GM10847 (cell line): ENCODE measurements around the gene CGB8.
"Not testable (repeated sequence)": the region's sequence is repeated elsewhere in the genome, so short reads cannot be mapped to it uniquely, and the experiment has no call there.

Experiments
- POLR2A ChIP-seq: IDR thresholded peaks from 2 replicates; pipeline ENCODE4 v1.6.1; 2011; ENCODE audit not compliant: insufficient read length; ENCODE audit errors: extremely low read depth

CGB8 gene

GRCh38 chr19:49070416-49070815 is 21.5 kb upstream of the CGB8 start:
- TF ChIP-seq POLR2A, result no peak

GRCh38 chr19:49069026-49069425 is 20.1 kb upstream of the CGB8 start:
- TF ChIP-seq POLR2A, result no peak

DNA sequence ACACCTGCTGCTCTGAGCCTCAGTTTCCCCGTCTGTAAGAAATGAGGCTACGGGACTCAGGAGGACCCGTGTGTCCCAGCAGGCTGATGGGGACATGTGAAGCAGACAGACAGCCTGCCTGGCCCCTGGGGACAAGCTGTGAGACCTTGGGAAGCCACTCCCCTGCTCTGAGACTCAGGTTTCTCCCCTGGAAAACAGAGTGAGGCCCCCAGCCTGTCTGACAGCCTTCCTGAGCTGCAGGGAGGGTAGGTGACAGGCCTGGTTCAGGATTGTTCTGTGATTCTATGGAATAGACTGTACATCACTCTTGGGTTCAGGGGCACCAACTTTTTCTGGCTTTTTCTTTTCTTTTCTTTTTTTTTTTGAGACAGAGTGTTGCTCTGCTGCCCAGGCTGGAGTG is 18.6 kb upstream of the CGB8 start:
- no peak for TF ChIP-seq POLR2A

DNA sequence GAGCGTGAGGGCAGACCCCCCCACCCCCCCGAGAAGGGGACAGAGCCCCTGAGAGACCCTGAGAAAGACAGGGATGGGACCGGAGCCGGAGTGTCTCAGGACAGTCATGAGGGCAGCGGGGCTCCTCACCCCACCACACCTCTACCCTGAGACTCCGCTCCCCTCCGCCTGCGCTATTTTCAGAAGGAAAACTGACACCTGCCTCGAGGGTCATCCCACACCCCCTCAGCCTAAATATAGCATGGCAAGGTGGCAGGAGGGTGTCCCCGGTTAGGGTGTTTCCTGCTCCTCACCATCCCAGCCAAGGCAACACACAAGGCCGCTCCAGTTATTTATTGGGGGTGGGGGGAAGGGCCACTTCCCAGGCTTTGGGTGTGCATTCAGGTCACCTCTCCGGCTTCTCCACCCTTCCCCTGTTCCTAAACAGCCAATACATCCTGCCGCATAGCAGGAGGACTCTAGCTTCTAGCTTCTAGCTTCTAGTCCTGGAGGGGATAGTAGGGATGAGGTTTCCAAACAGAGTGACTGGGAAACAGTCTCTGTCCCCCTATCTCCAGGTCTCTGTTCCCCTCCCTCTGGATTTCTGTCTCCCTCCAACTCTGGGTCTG is 17.1 kb upstream of the CGB8 start:
- TF ChIP-seq POLR2A, result no peak

GRCh38 chr19:49064768-49065611 is 16.1 kb upstream of the CGB8 start, which contains the start of gene NTF4:
Gene NTF4 (minus strand): TSS chr19:49064818. CDS start chr19:49061997, 2,821 bp downstream.
- no peak for TF ChIP-seq POLR2A

GRCh38 chr19:49064029-49064629 is 15.2 kb upstream of the CGB8 start:
- no peak for TF ChIP-seq POLR2A

- TF ChIP-seq POLR2A, result no peak
Measured at GRCh38 chr19:49061445-49061844, 12.5 kb upstream of the CGB8 start.

- no peak for TF ChIP-seq POLR2A
Measured at GRCh38 chr19:49061000-49061399, 12.1 kb upstream of the CGB8 start.

DNA sequence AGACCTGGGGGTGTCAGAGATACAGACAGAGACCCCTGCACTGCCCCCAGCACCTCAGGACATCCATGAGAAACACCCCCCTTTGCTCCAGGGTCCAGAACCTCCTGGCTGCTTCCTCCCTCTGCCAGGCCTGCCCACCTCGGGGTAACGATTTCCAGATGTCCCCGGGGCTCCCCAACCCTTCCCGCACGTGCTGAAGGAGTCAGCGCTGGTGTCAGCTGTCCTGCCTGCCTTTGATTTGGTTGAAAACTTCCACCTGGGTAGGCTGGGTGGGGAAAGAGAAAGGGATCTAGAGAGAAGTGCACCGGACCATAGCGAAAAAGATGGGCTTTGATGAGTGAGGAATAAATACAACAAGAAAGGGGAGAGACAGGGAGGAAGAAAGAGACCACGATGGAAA is 10.1 kb upstream of the CGB8 start:
- no peak for TF ChIP-seq POLR2A

- TF ChIP-seq POLR2A, result no peak
Measured at GRCh38 chr19:49058562-49058961, 9.7 kb upstream of the CGB8 start.

DNA sequence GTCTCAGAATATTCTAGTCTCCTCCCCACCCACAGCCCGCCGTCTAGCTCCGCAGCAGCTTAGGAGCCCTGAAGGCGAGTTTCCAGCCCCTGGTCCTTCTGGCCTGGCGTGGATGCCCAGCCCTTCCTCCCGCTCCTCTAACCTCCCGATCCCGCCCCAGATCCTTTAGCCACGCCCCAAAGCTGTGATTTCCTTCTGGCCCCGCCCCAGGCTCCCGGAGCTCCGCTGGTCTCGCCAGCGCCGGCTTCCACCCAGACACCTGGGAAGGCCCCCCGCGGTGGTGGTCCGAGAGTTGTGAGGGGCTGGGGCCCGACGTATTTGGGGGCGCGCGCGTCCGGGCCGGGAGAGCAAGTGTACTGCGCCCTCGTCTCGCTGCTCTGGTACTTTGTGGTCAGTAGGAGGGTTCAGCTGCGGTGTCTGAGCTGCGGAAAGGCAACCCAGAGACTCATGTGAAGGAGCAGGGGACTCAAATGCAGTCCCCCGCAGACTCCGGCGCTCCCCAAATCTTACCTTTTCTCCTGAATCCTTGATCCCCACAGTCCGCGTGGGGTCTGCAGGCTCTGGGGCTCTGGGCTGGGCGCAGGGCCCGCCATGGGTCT is 8.8 kb upstream of the CGB8 start, which contains the start of gene CGB7:
CGB7 (minus strand) TSS at position 114 of the 599 bp plus-strand sequence. CDS start 2,374 bp downstream, outside the sequence.
- TF ChIP-seq POLR2A, result no peak

- TF ChIP-seq POLR2A, result no peak
Measured at GRCh38 chr19:49056101-49056901, 7.4 kb upstream of the CGB8 start.

GRCh38 chr19:49043548-49043947 is 5.4 kb downstream of the CGB8 start, which contains the start of gene CGB5:
Gene CGB5 (plus strand): TSS chr19:49043848. CDS start chr19:49044210, 362 bp downstream.
- not testable (repeated sequence) for TF ChIP-seq POLR2A

GRCh38 chr19:49042177-49042576 is 6.7 kb downstream of the CGB8 start:
- no peak for TF ChIP-seq POLR2A

- not testable (repeated sequence) for TF ChIP-seq POLR2A
Measured at GRCh38 chr19:49036815-49037214, 12.1 kb downstream of the CGB8 start, which contains the start of gene CGB1. Gene CGB1 (minus strand): TSS chr19:49036895. CDS start chr19:49036711, 184 bp downstream.
